Endodermal cell (in vitro differentiated cells): ENCODE measurements around the gene EXOSC10. TPM values are rescaled to one million over a fixed set of nuclear protein-coding genes. Genes with fewer than 3 reads are reported as not detected.

ENCODE experiments used
- DNase-seq: peaks from one replicate; pipeline ENCODE4 v3.0.0-alpha.2; 2017
- H3K27ac ChIP-seq: 2 replicates; pipeline ENCODE4 v1.5.1; 2013; ENCODE audit warnings: mild to moderate bottlenecking, low read depth, low read length, moderate library complexity
- H3K27me3 ChIP-seq: 2 replicates; pipeline ENCODE4 v1.6.1; 2013; ENCODE audit warnings: mild to moderate bottlenecking, low read length, moderate library complexity; ENCODE audit not compliant: insufficient read depth, control insufficient read depth, poor library complexity, severe bottlenecking
- H3K36me3 ChIP-seq: 2 replicates; pipeline ENCODE4 v1.7.0; 2013; ENCODE audit warnings: mild to moderate bottlenecking, low read length, moderate library complexity; ENCODE audit not compliant: control insufficient read depth, insufficient read depth
- H3K4me1 ChIP-seq: one replicate; pipeline ENCODE4 v1.7.0; 2013; ENCODE audit warnings: low read length; ENCODE audit not compliant: control insufficient read depth, insufficient read depth
- H3K4me3 ChIP-seq: 2 replicates; pipeline ENCODE4 v1.5.1; 2013; ENCODE audit warnings: mild to moderate bottlenecking, low read length, moderate library complexity
- H3K9ac ChIP-seq: 2 replicates; pipeline ENCODE4 v1.6.1; 2013; ENCODE audit warnings: mild to moderate bottlenecking, low read length, moderate library complexity; ENCODE audit not compliant: poor library complexity, severe bottlenecking; ENCODE audit errors: extremely low read depth
- H3K9me3 ChIP-seq: 2 replicates; pipeline ENCODE4 v1.6.1; 2013; ENCODE audit warnings: mild to moderate bottlenecking, low read length, moderate library complexity; ENCODE audit not compliant: control insufficient read depth
- H3K27ac Mint-ChIP-seq: 2 replicates; pipeline ENCODE4 v1.8.0; 2020; ENCODE audit warnings: mixed read lengths
- H3K27me3 Mint-ChIP-seq: 2 replicates; pipeline ENCODE4 v1.8.0; 2021; ENCODE audit warnings: mild to moderate bottlenecking, mixed read lengths; ENCODE audit not compliant: insufficient read depth
- H3K36me3 Mint-ChIP-seq: 2 replicates; pipeline ENCODE4 v1.8.0; 2020; ENCODE audit warnings: low read depth, mixed read lengths
- H3K4me1 Mint-ChIP-seq: 2 replicates; pipeline ENCODE4 v1.8.0; 2020; ENCODE audit warnings: mixed read lengths
- H3K4me3 Mint-ChIP-seq: 2 replicates; pipeline ENCODE4 v1.8.0; 2020; ENCODE audit warnings: mild to moderate bottlenecking, moderate library complexity, mixed read lengths
- H3K9me3 Mint-ChIP-seq: 2 replicates; pipeline ENCODE4 v1.8.0; 2020; ENCODE audit warnings: mild to moderate bottlenecking, mixed read lengths
- WGBS, 2 experiments: methylation state at CpG; one replicate each; pipeline versions ENCODE4 v1.1.5 to v1.1.7; 2013; ENCODE audit warnings: missing lambda C conversion rate in 2 of 2, mixed read lengths in 1 of 2; ENCODE audit not compliant: insufficient coverage in 1 of 2, insufficient read length in 1 of 2; 5-methylcytosine and 5-hydroxymethylcytosine counted together
- total RNA-seq, 2 donors: library from RNA; stranded (reverse); fragmentation: NEBNext Ultra II Directional in 1 of 2; extraction: Animal tissue kit (Norgen Biotek cat#: 25700) in 1 of 2; gene quantifications; 2 replicates in 1 of 2; 3 replicates in 1 of 2; pipeline ENCODE4 v1.2.1, GENCODE V29; 2021
- TF ChIP-seq, protein P1 (sequence below): fragments of 200-600 bp; sonication (generic); conservative IDR thresholded peaks from 2 replicates; pipeline ENCODE4 v1.5.0; 2021; ENCODE audit warnings: antibody characterized with exemption, mild to moderate bottlenecking

The EXOSC10 gene
- total RNA-seq, 2 donors from 2014 or later, result 81.4 to 89.7 TPM

- Mint-ChIP-seq H3K4me3 (peak overlapping the region; percentile 87), H3K4me1 (peaks cover 5% of the 10 kb centered on the region), H3K9me3 (no peaks in the 10 kb centered on the region), H3K27me3 (no peaks in the 10 kb centered on the region), H3K36me3 (peaks cover 30% of the 10 kb centered on the region), H3K27ac (no peak overlapping the region)
- Histone ChIP-seq H3K9me3 (no peaks in the 10 kb centered on the region), H3K27me3 (no peaks in the 10 kb centered on the region), H3K4me1 (peaks cover 3% of the 10 kb centered on the region), H3K9ac (no peak overlapping the region), H3K36me3 (peaks cover 32% of the 10 kb centered on the region), H3K4me3 (no peak overlapping the region), H3K27ac (no peak overlapping the region)
- DNase-seq, result no peak
- TF ChIP-seq, protein P1, sequence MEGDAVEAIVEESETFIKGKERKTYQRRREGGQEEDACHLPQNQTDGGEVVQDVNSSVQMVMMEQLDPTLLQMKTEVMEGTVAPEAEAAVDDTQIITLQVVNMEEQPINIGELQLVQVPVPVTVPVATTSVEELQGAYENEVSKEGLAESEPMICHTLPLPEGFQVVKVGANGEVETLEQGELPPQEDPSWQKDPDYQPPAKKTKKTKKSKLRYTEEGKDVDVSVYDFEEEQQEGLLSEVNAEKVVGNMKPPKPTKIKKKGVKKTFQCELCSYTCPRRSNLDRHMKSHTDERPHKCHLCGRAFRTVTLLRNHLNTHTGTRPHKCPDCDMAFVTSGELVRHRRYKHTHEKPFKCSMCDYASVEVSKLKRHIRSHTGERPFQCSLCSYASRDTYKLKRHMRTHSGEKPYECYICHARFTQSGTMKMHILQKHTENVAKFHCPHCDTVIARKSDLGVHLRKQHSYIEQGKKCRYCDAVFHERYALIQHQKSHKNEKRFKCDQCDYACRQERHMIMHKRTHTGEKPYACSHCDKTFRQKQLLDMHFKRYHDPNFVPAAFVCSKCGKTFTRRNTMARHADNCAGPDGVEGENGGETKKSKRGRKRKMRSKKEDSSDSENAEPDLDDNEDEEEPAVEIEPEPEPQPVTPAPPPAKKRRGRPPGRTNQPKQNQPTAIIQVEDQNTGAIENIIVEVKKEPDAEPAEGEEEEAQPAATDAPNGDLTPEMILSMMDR, result no peak
- 92 to 95% methylated on average over 12 to 14 of the region's 14 CpGs for WGBS, 2 experiments
Measured at GRCh38 chr1:11058026-11058425, 41.6 kb downstream of the EXOSC10 start.

GRCh38 chr1:11057477-11057876 lies 42.2 kb downstream of the EXOSC10 start:
- Histone ChIP-seq H3K4me3 (no peak overlapping the region), H3K4me1 (peaks cover 3% of the 10 kb centered on the region), H3K9ac (no peak overlapping the region), H3K27me3 (no peaks in the 10 kb centered on the region), H3K9me3 (no peaks in the 10 kb centered on the region), H3K36me3 (peaks cover 26% of the 10 kb centered on the region), H3K27ac (no peak overlapping the region)
- H3K27me3 Mint-ChIP-seq, result no peaks in the 10 kb centered on the region
- H3K36me3 Mint-ChIP-seq, result peaks cover 26% of the 10 kb centered on the region
- H3K4me3 Mint-ChIP-seq, result peak overlapping the region; percentile 30
- H3K4me1 Mint-ChIP-seq, result peaks cover 5% of the 10 kb centered on the region
- DNase-seq, result no peak
- no peak overlapping the region for H3K27ac Mint-ChIP-seq
- WGBS, 2 experiments, result 87 to 94% methylated on average over 5 to 8 of the region's 8 CpGs
- TF ChIP-seq, protein P1, result no peak
- no peaks in the 10 kb centered on the region for H3K9me3 Mint-ChIP-seq

- Histone ChIP-seq H3K27me3 (no peaks in the 10 kb centered on the region), H3K9ac (no peak overlapping the region), H3K36me3 (peaks cover 17% of the 10 kb centered on the region), H3K4me3 (no peak overlapping the region), H3K9me3 (no peaks in the 10 kb centered on the region), H3K27ac (no peak overlapping the region), H3K4me1 (peaks cover 3% of the 10 kb centered on the region)
- no peak overlapping the region for H3K27ac Mint-ChIP-seq
- H3K4me3 Mint-ChIP-seq, result no peak overlapping the region
- WGBS, 2 experiments, result 94 to 100% methylated on average over 6 to 7 of the region's 7 CpGs
- no peaks in the 10 kb centered on the region for H3K9me3 Mint-ChIP-seq
- peaks cover 24% of the 10 kb centered on the region for H3K36me3 Mint-ChIP-seq
- no peaks in the 10 kb centered on the region for H3K27me3 Mint-ChIP-seq
- no peak for DNase-seq
- peaks cover 11% of the 10 kb centered on the region for H3K4me1 Mint-ChIP-seq
- TF ChIP-seq, protein P1, result no peak
Measured at GRCh38 chr1:11056504-11056903, 43.2 kb downstream of the EXOSC10 start.
